Breast epithelium (tissue), 4 donors: ENCODE results near the gene FTH1. TPM values are rescaled to one million over a fixed set of nuclear protein-coding genes. Genes with fewer than 3 reads are reported as not detected.

Experiments
- DNase-seq, 2 donors: peaks; one replicate each; pipeline ENCODE4 v3.0.0-alpha.2; 2019; ENCODE audit warnings: low spot score in 2 of 2
- H3K27ac ChIP-seq, 2 donors: fragments of 200-600 bp; sonication (generic) in 1 of 2; one replicate each; pipeline ENCODE4 v1.5.1; 2016 to 2019; ENCODE audit warnings: mild to moderate bottlenecking in 1 of 2
- H3K27me3 ChIP-seq, 2 donors: fragments of 200-600 bp; sonication (generic) in 1 of 2; one replicate each; pipeline versions ENCODE4 v1.5.1 to v1.6.0; 2017 to 2019; ENCODE audit warnings: control low read depth in 1 of 2, mild to moderate bottlenecking in 1 of 2
- H3K36me3 ChIP-seq: fragments of 200-600 bp; one replicate; pipeline ENCODE4 v1.5.1; 2019
- H3K4me1 ChIP-seq, 2 donors: fragments of 200-600 bp; sonication (generic); one replicate each; pipeline ENCODE4 v1.5.1; 2016 to 2019; ENCODE audit warnings: control low read depth in 1 of 2
- H3K4me3 ChIP-seq, 3 donors: fragments of 200-600 bp; sonication (generic); 1 replicate in 2 of 3; 2 replicates in 1 of 3; pipeline ENCODE4 v1.5.1; 2016 to 2019; ENCODE audit warnings: mild to moderate bottlenecking in 3 of 3, moderate library complexity in 2 of 3
- H3K9me3 ChIP-seq, 2 donors: fragments of 200-600 bp; sonication (generic) in 1 of 2; one replicate each; pipeline ENCODE4 v1.5.1; 2016 to 2019; ENCODE audit warnings: control low read depth in 1 of 2
- POLR2A ChIP-seq: fragments of 450-650 bp; IDR thresholded peaks from one replicate; pipeline ENCODE4 v1.6.1; 2016; ENCODE audit warnings: antibody characterized with exemption, mild to moderate bottlenecking, moderate library complexity
- POLR2AphosphoS5 ChIP-seq, 3 donors: sonication (generic); formaldehyde crosslinking; IDR thresholded peaks; one replicate each; pipeline ENCODE4 v1.6.1; 2017; ENCODE audit warnings: antibody characterized with exemption in 3 of 3
- intact Hi-C: fragments of 100-400 bp; cut with DNase I; formaldehyde crosslinking; loops from one replicate; pipeline ENCODE4 v1.15.1; 2023; ENCODE audit warnings: low total_unique reads
- total RNA-seq, 3 donors: library from RNA; depleted of rRNA; stranded (reverse); fragments of >200 nt; gene quantifications; one replicate each; pipeline ENCODE4 v1.1.0, GENCODE V29; 2016
- TF ChIP-seq, protein P1 (sequence below), 3 donors: fragments of 450-650 bp; IDR thresholded peaks; one replicate each; pipeline ENCODE4 v1.5.1; 2016 to 2017; ENCODE audit warnings: antibody characterized with exemption in 3 of 3, mild to moderate bottlenecking in 3 of 3, moderate library complexity in 3 of 3

FTH1 gene
- total RNA-seq, 3 donors from 2014 or later, result 2,151 to 6,439 (median 3,491) TPM

DNA sequence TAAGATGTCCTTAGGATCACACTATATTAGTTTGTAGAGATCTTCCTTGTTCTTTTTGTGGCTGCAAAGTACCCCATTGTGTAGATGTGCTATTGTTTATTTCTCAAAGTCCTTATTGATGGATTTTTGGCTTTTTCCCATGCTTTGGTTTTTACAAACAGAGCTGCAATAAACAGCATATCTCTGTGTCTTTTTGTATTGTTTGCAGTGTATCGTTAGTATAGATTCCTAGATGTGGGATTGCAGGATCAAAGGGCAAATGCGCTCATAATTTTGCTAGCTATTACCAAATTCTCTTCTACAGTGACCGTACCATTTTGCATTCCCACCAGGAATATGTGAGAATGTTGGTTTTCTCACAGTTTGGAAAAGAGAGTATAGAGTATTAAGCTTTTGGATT lies 27.5 kb upstream of the FTH1 start:
- H3K4me3 ChIP-seq, result no peak overlapping the region
- TF ChIP-seq POLR2AphosphoS5 (IDR thresholded peaks at IDR 0.05) (no peak), POLR2A (no peak)
- TF ChIP-seq, protein P1, sequence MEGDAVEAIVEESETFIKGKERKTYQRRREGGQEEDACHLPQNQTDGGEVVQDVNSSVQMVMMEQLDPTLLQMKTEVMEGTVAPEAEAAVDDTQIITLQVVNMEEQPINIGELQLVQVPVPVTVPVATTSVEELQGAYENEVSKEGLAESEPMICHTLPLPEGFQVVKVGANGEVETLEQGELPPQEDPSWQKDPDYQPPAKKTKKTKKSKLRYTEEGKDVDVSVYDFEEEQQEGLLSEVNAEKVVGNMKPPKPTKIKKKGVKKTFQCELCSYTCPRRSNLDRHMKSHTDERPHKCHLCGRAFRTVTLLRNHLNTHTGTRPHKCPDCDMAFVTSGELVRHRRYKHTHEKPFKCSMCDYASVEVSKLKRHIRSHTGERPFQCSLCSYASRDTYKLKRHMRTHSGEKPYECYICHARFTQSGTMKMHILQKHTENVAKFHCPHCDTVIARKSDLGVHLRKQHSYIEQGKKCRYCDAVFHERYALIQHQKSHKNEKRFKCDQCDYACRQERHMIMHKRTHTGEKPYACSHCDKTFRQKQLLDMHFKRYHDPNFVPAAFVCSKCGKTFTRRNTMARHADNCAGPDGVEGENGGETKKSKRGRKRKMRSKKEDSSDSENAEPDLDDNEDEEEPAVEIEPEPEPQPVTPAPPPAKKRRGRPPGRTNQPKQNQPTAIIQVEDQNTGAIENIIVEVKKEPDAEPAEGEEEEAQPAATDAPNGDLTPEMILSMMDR (IDR thresholded peaks at IDR 0.05), result no peak
- peaks cover 0 to 9% of the 10 kb centered on the region in 2 donors for H3K9me3 ChIP-seq
- intact Hi-C loops, result no loop called here
- no peaks in the 10 kb centered on the region for H3K27me3 ChIP-seq
- DNase-seq, result no peak
- H3K36me3 ChIP-seq, result no peaks in the 10 kb centered on the region
- H3K27ac ChIP-seq, result no peak overlapping the region
- H3K4me1 ChIP-seq, result no peaks in the 10 kb centered on the region

DNA sequence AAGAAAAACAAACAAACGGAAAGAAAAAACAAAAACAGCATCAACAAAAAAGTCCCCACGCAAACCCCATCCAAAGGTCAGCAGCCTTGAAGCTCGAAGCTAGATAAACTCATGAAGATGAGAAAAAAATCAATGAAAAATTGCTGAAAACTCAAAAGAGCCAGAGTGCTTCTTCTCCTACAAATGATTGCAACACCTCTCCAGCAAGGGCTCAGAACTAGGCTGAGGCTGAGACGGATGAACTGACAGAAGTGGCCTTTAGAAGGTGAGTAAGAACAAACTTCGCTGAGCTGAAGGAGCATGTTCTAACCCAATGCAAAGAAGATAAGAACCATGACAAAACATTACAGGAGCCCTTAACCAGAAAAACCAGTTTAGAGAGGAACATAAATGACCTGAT lies 18.4 kb upstream of the FTH1 start:
- intact Hi-C loops, result no loop called here

DNA sequence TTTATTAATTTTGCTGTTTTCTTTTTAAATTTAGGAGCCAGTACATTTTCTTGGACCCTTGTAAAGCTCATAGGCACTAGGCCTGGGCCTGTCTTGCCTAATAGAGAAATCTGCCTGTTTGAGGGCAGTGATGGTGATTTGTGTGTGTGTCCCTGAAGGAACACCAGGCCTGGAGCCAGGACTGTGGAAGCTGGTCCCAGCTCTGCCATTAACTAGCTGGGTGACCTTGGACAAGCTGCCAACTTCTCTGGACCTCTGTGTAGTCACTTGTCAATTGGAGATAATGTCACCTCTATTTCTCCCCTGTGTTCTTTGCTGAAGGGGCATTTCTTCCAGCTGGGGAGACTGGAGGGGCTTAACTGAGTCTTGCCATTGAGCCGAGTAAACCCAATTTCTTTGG lies 16.0 kb upstream of the FTH1 start:
- Histone ChIP-seq H3K9me3 (no peaks in the 10 kb centered on the region), H3K27ac (no peak overlapping the region), H3K36me3 (no peaks in the 10 kb centered on the region), H3K4me3 (no peak overlapping the region), H3K27me3 (no peaks in the 10 kb centered on the region), H3K4me1 (peaks cover 0 to 4% of the 10 kb centered on the region in 2 donors)
- peak; percentile 0 to 9 for DNase-seq
- TF ChIP-seq POLR2AphosphoS5 (IDR thresholded peaks at IDR 0.05) (no peak), POLR2A (no peak)
- TF ChIP-seq, protein P1 (IDR thresholded peaks at IDR 0.05), result no peak
- intact Hi-C loops, result no loop called here

More for the DNA sequence above, 18.4 kb upstream of the FTH1 start:
- peak in 1 of 2 donors; percentile 30 for DNase-seq
- TF ChIP-seq, protein P1 (IDR thresholded peaks at IDR 0.05), result no peak
- TF ChIP-seq POLR2AphosphoS5 (IDR thresholded peaks at IDR 0.05) (no peak), POLR2A (no peak)
- Histone ChIP-seq H3K4me3 (no peak overlapping the region), H3K4me1 (peaks cover 0 to 2% of the 10 kb centered on the region in 2 donors), H3K27me3 (no peaks in the 10 kb centered on the region), H3K9me3 (no peaks in the 10 kb centered on the region), H3K27ac (no peak overlapping the region), H3K36me3 (no peaks in the 10 kb centered on the region)

DNA sequence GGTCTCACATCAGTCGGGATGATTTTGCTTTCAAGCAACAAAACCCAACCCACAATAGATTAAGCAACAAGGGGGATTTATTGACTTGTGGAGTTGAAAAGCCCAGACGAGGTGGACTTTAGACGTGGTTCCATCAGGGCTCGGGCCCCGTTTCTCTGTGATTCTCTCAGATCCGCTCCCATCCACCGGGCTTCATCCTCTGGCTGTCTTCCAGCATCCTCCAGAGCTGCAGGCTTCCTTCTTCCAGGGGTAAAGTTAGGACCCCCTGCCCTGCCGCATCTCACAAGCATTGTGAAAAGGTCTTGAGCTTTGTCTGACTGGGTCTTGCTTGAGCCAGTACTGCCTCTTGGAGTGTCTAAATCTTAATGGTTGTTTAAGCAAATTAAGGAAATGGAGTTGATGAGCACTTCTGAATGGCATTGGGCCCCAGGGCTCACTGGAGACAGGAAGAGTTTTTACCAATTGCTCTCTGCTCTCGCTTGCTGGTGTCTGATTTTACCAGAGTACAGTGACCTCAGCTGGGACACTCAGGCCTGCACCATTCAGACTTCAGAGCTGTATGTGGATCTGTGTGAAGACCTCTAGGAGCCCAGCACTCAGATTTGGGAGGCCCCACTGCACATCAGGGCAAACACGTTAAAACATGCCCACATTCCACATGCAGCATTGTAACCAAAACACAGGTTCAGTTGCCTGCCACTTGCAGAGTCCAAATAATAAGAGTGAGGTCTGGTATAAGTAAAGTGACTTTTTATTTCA lies 13.5 kb upstream of the FTH1 start:
- intact Hi-C loops, result no loop called here
- Histone ChIP-seq H3K4me1 (peaks cover 0 to 15% of the 10 kb centered on the region in 2 donors), H3K27me3 (no peaks in the 10 kb centered on the region), H3K9me3 (no peaks in the 10 kb centered on the region), H3K27ac (peak overlapping the region; percentile 71 to 72), H3K4me3 (no peak overlapping the region), H3K36me3 (no peaks in the 10 kb centered on the region)
- TF ChIP-seq, protein P1 (IDR thresholded peaks at IDR 0.05), result no peak
- TF ChIP-seq POLR2A (no peak), POLR2AphosphoS5 (IDR thresholded peaks at IDR 0.05) (no peak)
- DNase-seq, result peak; percentile 50 to 52
